GM12878 (cell line): ENCODE results near the gene PTGR3.

Experiments used
- CHD1 ChIP-seq: IDR thresholded peaks from 2 replicates; pipeline ENCODE4 v1.6.1; 2012; ENCODE audit warnings: low read depth, low read length, improper control_type of control experiment
- CTCF ChIP-seq, 3 experiments: IDR thresholded peaks in 2 of 3; conservative IDR thresholded peaks in 1 of 3; 2 replicates each; pipeline ENCODE4 v1.5.1; 2011; ENCODE audit warnings: low read depth in 3 of 3, low read length in 3 of 3, mild to moderate bottlenecking in 3 of 3, control low read depth in 2 of 3, moderate library complexity in 2 of 3, inconsistent platforms in 1 of 3, mixed read lengths in 1 of 3; ENCODE audit not compliant: control insufficient read depth in 2 of 3, insufficient read depth in 1 of 3; ENCODE audit errors: extremely low read depth in 1 of 3
- KDM1A ChIP-seq: fragments of 200-600 bp; sonication (generic); IDR thresholded peaks from 2 replicates; pipeline ENCODE4 v1.6.1; 2016; ENCODE audit warnings: borderline replicate concordance
- POLR2AphosphoS5 ChIP-seq: IDR thresholded peaks from 2 replicates; pipeline ENCODE4 v1.6.1; 2011; ENCODE audit warnings: mild to moderate bottlenecking, low read length, inconsistent platforms

DNA sequence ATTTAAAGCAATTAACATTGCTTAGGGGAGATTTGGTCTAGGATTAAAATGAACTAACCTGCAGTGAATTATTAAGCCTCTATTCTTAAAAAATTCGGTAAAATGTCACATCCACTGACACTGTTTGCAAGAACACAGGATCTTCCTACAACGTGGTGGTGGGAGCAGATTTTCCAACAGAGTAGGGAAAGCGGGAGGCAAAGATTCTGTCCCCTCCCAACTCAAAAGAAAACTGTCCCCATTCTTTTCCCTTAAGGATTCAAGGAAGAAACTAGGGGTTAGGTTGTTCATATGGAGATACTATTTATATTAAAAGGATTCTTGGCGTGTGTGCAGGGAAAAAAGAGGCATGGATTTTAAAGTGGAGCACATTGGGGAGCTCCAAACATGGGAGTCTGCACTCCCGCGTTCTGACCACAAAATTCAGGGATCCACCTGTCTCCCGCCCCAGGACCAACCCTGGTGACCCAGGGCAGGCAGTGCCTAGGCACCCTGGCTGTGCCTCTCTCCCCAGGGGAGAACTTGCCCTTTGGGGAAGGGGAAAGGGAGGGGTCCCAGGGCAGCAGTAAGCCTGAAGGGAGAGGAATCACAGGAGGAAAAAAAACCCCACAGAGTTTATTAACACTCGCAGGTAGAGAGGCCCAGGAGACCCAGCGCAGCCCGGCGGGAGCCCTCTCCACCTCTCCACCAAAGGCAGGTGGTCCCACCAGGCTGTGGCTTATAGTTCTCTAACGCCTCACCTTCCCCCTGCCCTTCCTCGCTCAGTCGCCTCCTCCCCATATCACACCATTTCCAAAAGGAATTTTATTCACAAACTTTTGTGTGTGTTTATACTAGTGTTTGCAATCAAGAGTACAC, 2.3 kb downstream of the PTGR3 start:
- TF ChIP-seq CTCF (IDR thresholded peaks at IDR 0.05 in 2 of 3, conservative IDR thresholded peaks at IDR 0.05 in 1 of 3; ENCODE audit: control insufficient read depth in 2 of 3, extremely low read depth in 1 of 3, insufficient read depth in 1 of 3, low read depth in 3 of 3, low read length in 3 of 3), result no peak
- no peak for TF ChIP-seq CHD1
- TF ChIP-seq POLR2AphosphoS5, result no peak
- no peak for TF ChIP-seq KDM1A
